ENCODE measurements around the gene IDH2.

- TF ChIP-seq CTCF (IDR thresholded peaks at IDR 0.05) (no peak), POLR2A (IDR thresholded peaks at IDR 0.05) (peak; percentile 99)
These were observed at the start of gene IDH2 for GRCh38 chr15:90101969-90102890.
